GM23338 (cell line): ENCODE results near the gene PCTP. TPM values are rescaled to one million over a fixed set of nuclear protein-coding genes. Genes with fewer than 3 reads are reported as not detected.

Experiments used
- ATAC-seq: fragments of 200-7000 bp; cut with Tn5 transposase; 3 replicates; pipeline ENCODE4 v1.9.1; 2020
- DNase-seq: peaks from one replicate; pipeline ENCODE4 v3.0.0-alpha.2; 2015; ENCODE audit warnings: low spot score
- H2AFZ ChIP-seq: fragments of 200-600 bp; sonication (generic); 2 replicates; pipeline ENCODE4 v1.8.0; 2016; ENCODE audit warnings: antibody characterized with exemption, mild to moderate bottlenecking, moderate library complexity
- H3F3A ChIP-seq: fragments of 200-600 bp; sonication (generic); replicated peaks from 2 replicates; pipeline ENCODE4 v1.8.0; 2017; ENCODE audit warnings: antibody characterized with exemption, mixed run types, low read depth
- H3K27ac ChIP-seq: fragments of 200-600 bp; sonication (generic); 2 replicates; pipeline ENCODE4 v1.6.1; 2016; ENCODE audit warnings: low read depth
- H3K27me3 ChIP-seq: fragments of 200-600 bp; sonication (generic); 2 replicates; pipeline ENCODE4 v1.8.0; 2016; ENCODE audit warnings: mild to moderate bottlenecking, mixed run types, moderate library complexity; ENCODE audit not compliant: insufficient read depth
- H3K36me3 ChIP-seq: fragments of 200-600 bp; sonication (generic); 2 replicates; pipeline ENCODE4 v1.8.0; 2016; ENCODE audit warnings: mild to moderate bottlenecking; ENCODE audit not compliant: insufficient read depth
- H3K4me1 ChIP-seq: fragments of 200-600 bp; sonication (generic); 2 replicates; pipeline ENCODE4 v1.8.0; 2016; ENCODE audit warnings: mild to moderate bottlenecking, moderate library complexity; ENCODE audit not compliant: insufficient read depth
- H3K4me2 ChIP-seq: fragments of 200-600 bp; sonication (generic); 2 replicates; pipeline ENCODE4 v1.7.1; 2017; ENCODE audit warnings: mixed run types
- H3K4me3 ChIP-seq: fragments of 200-600 bp; sonication (generic); 2 replicates; pipeline ENCODE4 v1.6.1; 2016; ENCODE audit warnings: mixed run types
- H3K79me2 ChIP-seq: fragments of 200-600 bp; sonication (generic); replicated peaks from 2 replicates; pipeline ENCODE4 v1.8.0; 2017; ENCODE audit warnings: mild to moderate bottlenecking; ENCODE audit not compliant: insufficient read depth
- H3K9me2 ChIP-seq: fragments of 200-600 bp; sonication (generic); 2 replicates; pipeline ENCODE4 v1.8.0; 2017; ENCODE audit not compliant: insufficient read depth
- H4K20me1 ChIP-seq: fragments of 200-600 bp; sonication (generic); replicated peaks from 2 replicates; pipeline ENCODE4 v1.8.0; 2017; ENCODE audit warnings: mild to moderate bottlenecking; ENCODE audit not compliant: insufficient read depth
- H3K27ac Mint-ChIP-seq: 2 replicates; pipeline ENCODE4 v1.8.0; 2020; ENCODE audit warnings: inconsistent platforms, mild to moderate bottlenecking, moderate library complexity, mixed read lengths
- H3K27me3 Mint-ChIP-seq: 3 replicates; pipeline ENCODE4 v1.8.0; 2022; ENCODE audit warnings: low read depth, mild to moderate bottlenecking, moderate library complexity, mixed read lengths, inconsistent platforms; ENCODE audit not compliant: insufficient read depth, poor library complexity
- H3K36me3 Mint-ChIP-seq: 3 replicates; pipeline ENCODE4 v1.8.0; 2021; ENCODE audit warnings: low read depth, mild to moderate bottlenecking, inconsistent platforms, moderate library complexity, mixed read lengths
- H3K4me1 Mint-ChIP-seq: 3 replicates; pipeline ENCODE4 v1.8.0; 2020; ENCODE audit warnings: mild to moderate bottlenecking, inconsistent platforms, mixed read lengths
- H3K4me3 Mint-ChIP-seq: 3 replicates; pipeline ENCODE4 v1.8.0; 2021; ENCODE audit warnings: moderate library complexity, mild to moderate bottlenecking, inconsistent platforms, mixed read lengths
- H3K9me3 Mint-ChIP-seq: 3 replicates; pipeline ENCODE4 v1.8.0; 2020; ENCODE audit warnings: moderate library complexity, mild to moderate bottlenecking, inconsistent platforms, mixed read lengths
- EZH2phosphoT487 ChIP-seq: fragments of 200-600 bp; sonication (generic); IDR thresholded peaks from one replicate; pipeline ENCODE4 v1.8.1; 2018; ENCODE audit warnings: antibody characterized with exemption; ENCODE audit not compliant: unreplicated experiment
- NANOG ChIP-seq: IDR thresholded peaks from 2 replicates; pipeline ENCODE4 v1.6.1; 2016; ENCODE audit warnings: antibody characterized with exemption, borderline replicate concordance
- POLR2AphosphoS5 ChIP-seq: IDR thresholded peaks from 2 replicates; pipeline ENCODE4 v1.6.1; 2016; ENCODE audit warnings: antibody characterized with exemption, low read depth
- ZNF331 ChIP-seq: fragments of 250-450 bp; sonication (Bioruptor Pico); IDR thresholded peaks from 2 replicates; pipeline ENCODE4 v1.5.0; 2020; ENCODE audit warnings: low read depth, mild to moderate bottlenecking, moderate library complexity
- polyA plus RNA-seq: library from polyadenylated mRNA; unstranded; fragments of >200 nt; fragmentation: Nextera tagmentation; extraction: Ambion mirVana; gene quantifications from 2 replicates; pipeline ENCODE4 v1.2.1, GENCODE V29; 2016
- total RNA-seq: library from RNA; depleted of rRNA; stranded (reverse); fragments of >200 nt; shearing (Covaris generic); gene quantifications from 2 replicates; pipeline ENCODE4 v1.2.3, GENCODE V29; 2014
- TF ChIP-seq, protein P1 (sequence below): fragments of 250-450 bp; sonication (Bioruptor Pico); IDR thresholded peaks from 2 replicates; pipeline ENCODE4 v1.5.0; 2020; ENCODE audit warnings: mild to moderate bottlenecking, moderate library complexity
- TF ChIP-seq, protein P2 (sequence below): IDR thresholded peaks from one replicate; pipeline ENCODE4 v1.6.1; 2018; ENCODE audit warnings: antibody characterized with exemption; ENCODE audit not compliant: unreplicated experiment

PCTP gene
- total and polyA plus RNA-seq, 2 experiments from 2014 or later, result 6.4 to 12.3 TPM

DNA sequence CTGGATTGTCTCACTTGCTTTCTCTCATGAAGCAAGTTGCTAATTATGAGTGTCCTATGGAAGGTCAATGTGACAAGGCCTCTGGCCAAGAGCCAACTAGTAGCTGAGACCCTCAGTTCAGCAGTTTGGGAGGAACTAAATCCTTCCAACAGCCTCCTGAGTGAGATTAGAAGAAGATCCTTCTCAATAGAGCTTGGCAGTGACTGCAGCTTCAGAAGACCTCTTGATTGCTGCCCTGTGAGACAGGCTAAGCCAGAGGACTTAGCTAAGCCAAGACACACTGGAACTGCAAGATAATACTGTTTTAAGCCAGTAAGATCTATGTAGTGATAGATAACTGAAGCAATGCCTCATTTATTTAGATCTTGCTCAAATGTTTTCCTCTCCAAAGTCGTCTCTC is 34.3 kb downstream of the PCTP start (continued):
- TF ChIP-seq, protein P1, sequence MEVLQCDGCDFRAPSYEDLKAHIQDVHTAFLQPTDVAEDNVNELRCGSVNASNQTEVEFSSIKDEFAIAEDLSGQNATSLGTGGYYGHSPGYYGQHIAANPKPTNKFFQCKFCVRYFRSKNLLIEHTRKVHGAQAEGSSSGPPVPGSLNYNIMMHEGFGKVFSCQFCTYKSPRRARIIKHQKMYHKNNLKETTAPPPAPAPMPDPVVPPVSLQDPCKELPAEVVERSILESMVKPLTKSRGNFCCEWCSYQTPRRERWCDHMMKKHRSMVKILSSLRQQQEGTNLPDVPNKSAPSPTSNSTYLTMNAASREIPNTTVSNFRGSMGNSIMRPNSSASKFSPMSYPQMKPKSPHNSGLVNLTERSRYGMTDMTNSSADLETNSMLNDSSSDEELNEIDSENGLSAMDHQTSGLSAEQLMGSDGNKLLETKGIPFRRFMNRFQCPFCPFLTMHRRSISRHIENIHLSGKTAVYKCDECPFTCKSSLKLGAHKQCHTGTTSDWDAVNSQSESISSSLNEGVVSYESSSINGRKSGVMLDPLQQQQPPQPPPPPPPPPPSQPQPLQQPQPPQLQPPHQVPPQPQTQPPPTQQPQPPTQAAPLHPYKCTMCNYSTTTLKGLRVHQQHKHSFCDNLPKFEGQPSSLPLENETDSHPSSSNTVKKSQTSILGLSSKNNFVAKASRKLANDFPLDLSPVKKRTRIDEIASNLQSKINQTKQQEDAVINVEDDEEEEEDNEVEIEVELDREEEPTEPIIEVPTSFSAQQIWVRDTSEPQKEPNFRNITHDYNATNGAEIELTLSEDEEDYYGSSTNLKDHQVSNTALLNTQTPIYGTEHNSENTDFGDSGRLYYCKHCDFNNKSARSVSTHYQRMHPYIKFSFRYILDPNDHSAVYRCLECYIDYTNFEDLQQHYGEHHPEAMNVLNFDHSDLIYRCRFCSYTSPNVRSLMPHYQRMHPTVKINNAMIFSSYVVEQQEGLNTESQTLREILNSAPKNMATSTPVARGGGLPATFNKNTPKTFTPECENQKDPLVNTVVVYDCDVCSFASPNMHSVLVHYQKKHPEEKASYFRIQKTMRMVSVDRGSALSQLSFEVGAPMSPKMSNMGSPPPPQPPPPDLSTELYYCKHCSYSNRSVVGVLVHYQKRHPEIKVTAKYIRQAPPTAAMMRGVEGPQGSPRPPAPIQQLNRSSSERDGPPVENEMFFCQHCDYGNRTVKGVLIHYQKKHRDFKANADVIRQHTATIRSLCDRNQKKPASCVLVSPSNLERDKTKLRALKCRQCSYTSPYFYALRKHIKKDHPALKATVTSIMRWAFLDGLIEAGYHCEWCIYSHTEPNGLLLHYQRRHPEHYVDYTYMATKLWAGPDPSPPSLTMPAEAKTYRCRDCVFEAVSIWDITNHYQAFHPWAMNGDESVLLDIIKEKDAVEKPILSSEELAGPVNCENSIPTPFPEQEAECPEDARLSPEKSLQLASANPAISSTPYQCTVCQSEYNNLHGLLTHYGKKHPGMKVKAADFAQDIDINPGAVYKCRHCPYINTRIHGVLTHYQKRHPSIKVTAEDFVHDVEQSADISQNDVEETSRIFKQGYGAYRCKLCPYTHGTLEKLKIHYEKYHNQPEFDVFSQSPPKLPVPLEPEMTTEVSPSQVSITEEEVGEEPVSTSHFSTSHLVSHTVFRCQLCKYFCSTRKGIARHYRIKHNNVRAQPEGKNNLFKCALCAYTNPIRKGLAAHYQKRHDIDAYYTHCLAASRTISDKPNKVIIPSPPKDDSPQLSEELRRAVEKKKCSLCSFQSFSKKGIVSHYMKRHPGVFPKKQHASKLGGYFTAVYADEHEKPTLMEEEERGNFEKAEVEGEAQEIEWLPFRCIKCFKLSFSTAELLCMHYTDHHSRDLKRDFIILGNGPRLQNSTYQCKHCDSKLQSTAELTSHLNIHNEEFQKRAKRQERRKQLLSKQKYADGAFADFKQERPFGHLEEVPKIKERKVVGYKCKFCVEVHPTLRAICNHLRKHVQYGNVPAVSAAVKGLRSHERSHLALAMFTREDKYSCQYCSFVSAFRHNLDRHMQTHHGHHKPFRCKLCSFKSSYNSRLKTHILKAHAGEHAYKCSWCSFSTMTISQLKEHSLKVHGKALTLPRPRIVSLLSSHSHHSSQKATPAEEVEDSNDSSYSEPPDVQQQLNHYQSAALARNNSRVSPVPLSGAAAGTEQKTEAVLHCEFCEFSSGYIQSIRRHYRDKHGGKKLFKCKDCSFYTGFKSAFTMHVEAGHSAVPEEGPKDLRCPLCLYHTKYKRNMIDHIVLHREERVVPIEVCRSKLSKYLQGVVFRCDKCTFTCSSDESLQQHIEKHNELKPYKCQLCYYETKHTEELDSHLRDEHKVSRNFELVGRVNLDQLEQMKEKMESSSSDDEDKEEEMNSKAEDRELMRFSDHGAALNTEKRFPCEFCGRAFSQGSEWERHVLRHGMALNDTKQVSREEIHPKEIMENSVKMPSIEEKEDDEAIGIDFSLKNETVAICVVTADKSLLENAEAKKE (CRISPR knock-in tag), result no peak

DNA sequence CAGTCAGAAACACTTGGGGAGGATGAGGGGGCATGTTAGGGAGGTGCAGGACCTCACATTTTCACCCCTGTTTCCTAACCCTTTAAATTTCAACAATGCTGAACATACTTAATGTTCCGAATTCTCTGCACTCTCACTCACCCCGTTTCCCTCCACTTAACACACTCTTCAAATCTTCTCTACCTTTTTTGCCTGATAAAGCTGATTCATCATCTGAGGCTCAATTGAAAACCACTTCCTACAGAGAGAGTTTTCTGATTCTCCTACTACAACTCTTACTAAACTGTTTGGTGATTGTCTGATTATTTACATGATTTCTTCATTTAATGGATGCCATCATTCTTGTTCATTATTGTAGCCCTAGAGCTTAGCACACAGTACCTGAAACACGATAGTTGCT is 42.4 kb downstream of the PCTP start:
- H2AFZ ChIP-seq, result no peak overlapping the region; the same call in 1 of the 2 replicates
- no peak overlapping the region for H3K27ac ChIP-seq
- H3K9me2 ChIP-seq, result 0 out of 2 replicates have a peak, but pooled peaks cover 4% of the 10 kb centered on the region
- no peaks in the 10 kb centered on the region for H3K36me3 ChIP-seq
- H3K79me2 ChIP-seq, result no peaks in the 10 kb centered on the region
- H3K4me2 ChIP-seq, result no peak overlapping the region
- H3K36me3 Mint-ChIP-seq, result no peaks in the 10 kb centered on the region
- H3K27ac Mint-ChIP-seq, result no peak overlapping the region
- H3K9me3 Mint-ChIP-seq, result no peaks in the 10 kb centered on the region
- H4K20me1 ChIP-seq, result no peaks in the 10 kb centered on the region
- ATAC-seq (no peak), DNase-seq (no peak)
- H3K27me3 ChIP-seq, result no peaks in the 10 kb centered on the region
- H3K4me1 Mint-ChIP-seq, result no peaks in the 10 kb centered on the region
- H3K4me3 ChIP-seq, result no peak overlapping the region
- peaks cover 10% of the 10 kb centered on the region; the same call in 1 of the 2 replicates for H3K4me1 ChIP-seq
- no peak overlapping the region for H3K4me3 Mint-ChIP-seq
- no peaks in the 10 kb centered on the region for H3F3A ChIP-seq
- no peaks in the 10 kb centered on the region for H3K27me3 Mint-ChIP-seq
- TF ChIP-seq, protein P1 (CRISPR knock-in tag), result no peak
- TF ChIP-seq, protein P2, sequence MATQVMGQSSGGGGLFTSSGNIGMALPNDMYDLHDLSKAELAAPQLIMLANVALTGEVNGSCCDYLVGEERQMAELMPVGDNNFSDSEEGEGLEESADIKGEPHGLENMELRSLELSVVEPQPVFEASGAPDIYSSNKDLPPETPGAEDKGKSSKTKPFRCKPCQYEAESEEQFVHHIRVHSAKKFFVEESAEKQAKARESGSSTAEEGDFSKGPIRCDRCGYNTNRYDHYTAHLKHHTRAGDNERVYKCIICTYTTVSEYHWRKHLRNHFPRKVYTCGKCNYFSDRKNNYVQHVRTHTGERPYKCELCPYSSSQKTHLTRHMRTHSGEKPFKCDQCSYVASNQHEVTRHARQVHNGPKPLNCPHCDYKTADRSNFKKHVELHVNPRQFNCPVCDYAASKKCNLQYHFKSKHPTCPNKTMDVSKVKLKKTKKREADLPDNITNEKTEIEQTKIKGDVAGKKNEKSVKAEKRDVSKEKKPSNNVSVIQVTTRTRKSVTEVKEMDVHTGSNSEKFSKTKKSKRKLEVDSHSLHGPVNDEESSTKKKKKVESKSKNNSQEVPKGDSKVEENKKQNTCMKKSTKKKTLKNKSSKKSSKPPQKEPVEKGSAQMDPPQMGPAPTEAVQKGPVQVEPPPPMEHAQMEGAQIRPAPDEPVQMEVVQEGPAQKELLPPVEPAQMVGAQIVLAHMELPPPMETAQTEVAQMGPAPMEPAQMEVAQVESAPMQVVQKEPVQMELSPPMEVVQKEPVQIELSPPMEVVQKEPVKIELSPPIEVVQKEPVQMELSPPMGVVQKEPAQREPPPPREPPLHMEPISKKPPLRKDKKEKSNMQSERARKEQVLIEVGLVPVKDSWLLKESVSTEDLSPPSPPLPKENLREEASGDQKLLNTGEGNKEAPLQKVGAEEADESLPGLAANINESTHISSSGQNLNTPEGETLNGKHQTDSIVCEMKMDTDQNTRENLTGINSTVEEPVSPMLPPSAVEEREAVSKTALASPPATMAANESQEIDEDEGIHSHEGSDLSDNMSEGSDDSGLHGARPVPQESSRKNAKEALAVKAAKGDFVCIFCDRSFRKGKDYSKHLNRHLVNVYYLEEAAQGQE, result no peak
- TF ChIP-seq NANOG, result no peak
- TF ChIP-seq POLR2AphosphoS5, result no peak
- no peak for TF ChIP-seq ZNF331
- TF ChIP-seq EZH2phosphoT487, result no peak
